ENCODE measurements around the gene SLC35A2.

The SLC35A2 gene

GRCh38 chrX:48911412-48912182 is at the start of gene SLC35A2:
SLC35A2 (minus strand) TSS chrX:48911646; CDS start chrX:48911636, 10 bp downstream.
- DNase-seq, result peak; percentile 96

GRCh38 chrX:48960291-48960690 is 48.8 kb upstream of the SLC35A2 start:
- peak; percentile 6 for DNase-seq

- peak; percentile 57 for DNase-seq
These were observed 47.2 kb upstream of the SLC35A2 start for GRCh38 chrX:48958635-48959094.

GRCh38 chrX:48957827-48958634 is 46.6 kb upstream of the SLC35A2 start:
- DNase-seq, result peak; percentile 97

- DNase-seq, result peak; percentile 86
These were observed 46.0 kb upstream of the SLC35A2 start, which contains the start of gene OTUD5 for GRCh38 chrX:48957477-48957826. OTUD5 (minus strand) TSS chrX:48957607; CDS start chrX:48957570, 37 bp downstream.

GRCh38 chrX:48956728-48957414 is 45.4 kb upstream of the SLC35A2 start:
- peak; percentile 24 for DNase-seq

GRCh38 chrX:48948589-48948988 is 37.1 kb upstream of the SLC35A2 start:
- DNase-seq, result no peak

- DNase-seq, result peak; percentile 68
These were observed 34.3 kb upstream of the SLC35A2 start for GRCh38 chrX:48945517-48946348.

GRCh38 chrX:48942895-48943294 is 31.4 kb upstream of the SLC35A2 start:
- peak; percentile 40 for DNase-seq

- DNase-seq, result peak; percentile 92
These were observed 29.0 kb upstream of the SLC35A2 start for GRCh38 chrX:48940404-48940955.

GRCh38 chrX:48939524-48940228 is 28.2 kb upstream of the SLC35A2 start:
- peak; percentile 32 for DNase-seq

GRCh38 chrX:48938721-48939425 is 27.4 kb upstream of the SLC35A2 start:
- peak; percentile 58 for DNase-seq

- DNase-seq, result peak; percentile 94
These were observed 25.8 kb upstream of the SLC35A2 start for GRCh38 chrX:48937054-48937907.

- DNase-seq, result no peak
These were observed 25.1 kb upstream of the SLC35A2 start for GRCh38 chrX:48936429-48937053.

- DNase-seq, result peak; percentile 20
These were observed 23.8 kb upstream of the SLC35A2 start for GRCh38 chrX:48935301-48935670.

- DNase-seq, result no peak
These were observed 23.3 kb upstream of the SLC35A2 start for GRCh38 chrX:48934581-48935300.

GRCh38 chrX:48933757-48934156 is 22.3 kb upstream of the SLC35A2 start:
- no peak for DNase-seq

GRCh38 chrX:48927736-48928382 is 16.4 kb upstream of the SLC35A2 start:
- no peak for DNase-seq
